GM19240 (cell line): ENCODE measurements around the gene VWA7.

Experiments
- DNase-seq: peaks from one replicate; pipeline ENCODE4 v3.0.0; 2011; ENCODE audit warnings: low spot score; ENCODE audit not compliant: insufficient read length

VWA7 gene

DNA sequence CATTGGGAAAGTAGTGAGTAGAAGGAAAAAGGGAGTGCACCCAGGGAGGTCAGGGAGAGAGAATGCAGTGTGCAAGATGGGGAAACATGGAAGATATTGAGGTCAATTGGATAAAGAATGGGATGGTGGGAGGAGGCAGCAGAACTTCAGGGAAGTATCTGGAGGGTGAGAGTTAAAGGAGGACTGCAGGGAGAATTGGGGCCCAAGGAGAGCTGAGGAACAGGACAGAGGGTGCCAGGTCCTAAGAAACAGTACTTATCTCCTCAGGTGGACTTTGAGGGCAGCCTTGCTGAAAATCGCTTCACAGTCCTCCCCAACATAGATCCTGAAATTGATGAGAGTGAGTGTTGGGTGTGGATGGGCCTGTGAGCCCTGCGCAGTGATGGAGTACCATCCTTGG lies 18.8 kb downstream of the VWA7 start:
- no peak for DNase-seq

DNA sequence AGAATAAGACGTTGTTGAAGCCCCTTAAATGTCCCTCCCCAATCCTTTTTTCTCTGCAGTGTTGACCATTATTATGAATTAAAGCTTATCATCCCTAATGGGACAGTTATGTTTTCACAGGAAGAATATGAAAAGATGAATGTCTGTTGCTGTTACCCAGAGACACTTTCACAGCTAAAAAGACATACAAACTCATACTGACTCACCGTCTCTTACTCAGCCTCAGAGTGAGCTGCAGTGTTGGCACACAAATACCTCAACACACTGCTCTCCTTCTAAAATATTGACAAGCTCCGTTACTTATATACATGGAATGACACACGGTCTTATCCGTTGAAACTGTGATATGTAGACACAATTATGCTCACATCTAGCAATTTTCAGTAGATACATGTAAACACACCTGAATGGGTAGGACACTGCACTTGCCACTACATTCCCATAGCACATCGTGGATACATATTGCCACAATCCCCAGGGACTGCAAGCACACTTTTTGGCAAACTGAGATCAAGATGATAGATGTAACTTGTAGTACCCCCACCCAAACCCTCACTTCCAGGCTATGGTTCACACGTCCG lies 24.3 kb downstream of the VWA7 start:
- no peak for DNase-seq

DNA sequence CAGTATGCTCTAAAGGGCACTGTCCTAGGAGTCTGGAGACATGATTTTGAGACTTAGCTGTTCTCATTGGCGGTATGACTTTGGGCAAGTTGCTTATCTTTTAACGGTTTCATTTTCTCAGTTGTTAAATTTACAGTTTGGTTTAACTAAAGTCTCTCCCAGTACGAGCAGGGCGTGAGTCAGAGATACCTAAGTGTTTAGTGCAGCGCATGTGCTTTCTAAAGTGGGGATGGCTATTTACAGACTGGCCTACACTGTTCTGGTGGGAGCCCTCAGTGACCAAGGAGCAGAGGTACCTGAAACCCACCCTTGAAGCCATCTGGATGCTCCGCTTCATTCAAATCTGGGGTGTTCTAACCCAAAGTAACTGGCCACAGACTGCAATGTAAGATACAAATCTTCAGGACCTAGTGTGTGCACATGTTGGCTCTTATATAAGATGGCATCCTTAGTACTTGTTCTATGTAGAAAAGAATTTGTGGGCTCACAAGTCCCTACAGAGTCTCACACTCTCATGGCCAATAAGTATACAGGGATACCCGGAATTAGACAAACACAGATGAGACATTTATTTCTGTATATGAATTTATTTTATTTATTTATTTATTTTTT lies 26.6 kb downstream of the VWA7 start:
- no peak for DNase-seq

DNA sequence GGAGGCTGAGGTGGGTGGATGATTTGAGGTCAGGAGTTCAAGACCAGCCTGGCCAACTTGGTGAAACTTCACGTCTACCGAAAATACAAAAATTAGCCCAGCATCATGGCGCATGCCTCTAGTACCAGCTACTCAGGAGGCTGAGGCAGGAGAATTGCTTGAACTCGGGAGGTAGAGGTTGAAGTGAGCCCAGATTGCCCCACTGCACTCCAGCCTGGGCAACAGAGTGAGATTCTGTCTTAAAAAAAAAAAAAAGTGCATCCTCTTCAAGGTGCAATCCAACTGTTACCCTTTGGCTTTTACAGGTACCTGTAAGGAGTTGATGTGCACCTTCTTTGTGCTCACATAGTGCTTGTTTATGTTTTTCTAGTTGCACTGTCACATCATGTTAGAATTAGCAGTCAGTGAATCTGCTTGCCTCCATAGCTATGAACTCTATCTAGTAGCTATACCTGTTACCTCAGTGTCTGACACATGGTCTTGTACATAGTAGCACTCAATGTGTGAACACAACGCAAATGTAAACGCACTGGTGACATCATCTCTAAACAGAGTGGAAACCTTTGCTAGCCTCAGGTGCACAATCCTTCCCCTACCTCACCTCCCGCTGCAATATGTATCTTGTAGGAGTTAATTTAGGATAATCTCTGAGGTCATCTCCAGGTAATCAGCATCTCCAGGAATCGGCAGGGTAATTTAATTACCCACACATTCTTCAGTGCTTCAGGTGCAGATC lies 27.7 kb downstream of the VWA7 start:
- no peak for DNase-seq

DNA sequence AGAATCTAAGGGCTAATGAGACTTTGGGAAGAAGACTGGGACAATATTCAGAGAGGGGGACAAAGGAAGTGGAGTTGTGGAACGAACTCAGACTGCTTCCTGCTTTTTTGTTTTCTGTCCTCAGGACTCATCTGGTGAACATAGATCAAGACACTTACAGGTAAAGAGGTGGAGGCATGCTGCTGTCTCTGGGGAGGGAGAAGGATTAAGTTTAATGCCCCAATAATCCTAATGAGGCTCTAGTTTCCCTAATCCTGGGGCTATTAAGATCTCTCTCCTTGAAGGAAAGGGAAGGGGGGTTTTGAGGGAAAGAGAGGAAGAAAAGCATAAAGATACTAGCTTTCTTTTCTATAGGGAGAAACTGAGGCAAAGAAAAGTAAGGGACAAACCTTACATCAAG lies 32.7 kb downstream of the VWA7 start:
- no peak for DNase-seq

DNA sequence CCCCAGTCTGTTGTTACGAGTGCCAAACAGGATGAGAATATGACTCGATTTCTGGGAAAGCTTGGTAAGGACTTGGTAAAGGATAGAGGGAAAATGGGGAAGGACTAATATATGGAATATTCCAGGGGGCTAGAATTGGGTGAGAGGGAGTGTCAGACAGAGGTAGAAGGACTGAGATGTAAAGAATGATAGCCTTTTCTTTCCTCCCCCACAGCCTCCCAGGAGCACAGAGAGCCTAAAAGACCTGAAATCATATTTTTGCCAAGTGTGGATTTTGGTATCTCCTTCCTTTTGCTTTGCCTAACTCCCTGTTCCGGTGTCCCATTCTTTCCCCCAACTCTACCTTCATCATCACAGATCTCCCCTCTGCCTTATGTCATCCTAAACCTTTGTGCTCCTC lies 34.2 kb downstream of the VWA7 start:
- DNase-seq = no peak

DNA sequence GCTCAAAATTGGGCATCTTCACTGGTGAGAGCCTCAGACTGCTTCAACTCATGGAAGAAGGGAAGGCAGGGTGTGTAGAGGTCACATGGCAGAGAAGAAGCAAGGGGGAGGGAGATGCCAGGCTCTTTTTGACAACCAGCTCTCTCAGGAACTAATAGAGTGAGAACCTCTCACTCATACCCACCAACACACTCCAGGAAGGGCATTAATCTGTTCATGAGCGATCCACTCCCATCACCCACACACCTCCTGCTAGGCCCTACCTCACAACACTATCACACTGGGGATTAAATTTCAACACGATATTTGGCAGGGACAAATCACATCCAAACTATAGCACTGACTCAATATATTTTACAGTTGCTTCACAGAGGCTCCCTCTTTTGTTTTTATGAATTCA lies 35.3 kb downstream of the VWA7 start:
- no peak for DNase-seq

DNA sequence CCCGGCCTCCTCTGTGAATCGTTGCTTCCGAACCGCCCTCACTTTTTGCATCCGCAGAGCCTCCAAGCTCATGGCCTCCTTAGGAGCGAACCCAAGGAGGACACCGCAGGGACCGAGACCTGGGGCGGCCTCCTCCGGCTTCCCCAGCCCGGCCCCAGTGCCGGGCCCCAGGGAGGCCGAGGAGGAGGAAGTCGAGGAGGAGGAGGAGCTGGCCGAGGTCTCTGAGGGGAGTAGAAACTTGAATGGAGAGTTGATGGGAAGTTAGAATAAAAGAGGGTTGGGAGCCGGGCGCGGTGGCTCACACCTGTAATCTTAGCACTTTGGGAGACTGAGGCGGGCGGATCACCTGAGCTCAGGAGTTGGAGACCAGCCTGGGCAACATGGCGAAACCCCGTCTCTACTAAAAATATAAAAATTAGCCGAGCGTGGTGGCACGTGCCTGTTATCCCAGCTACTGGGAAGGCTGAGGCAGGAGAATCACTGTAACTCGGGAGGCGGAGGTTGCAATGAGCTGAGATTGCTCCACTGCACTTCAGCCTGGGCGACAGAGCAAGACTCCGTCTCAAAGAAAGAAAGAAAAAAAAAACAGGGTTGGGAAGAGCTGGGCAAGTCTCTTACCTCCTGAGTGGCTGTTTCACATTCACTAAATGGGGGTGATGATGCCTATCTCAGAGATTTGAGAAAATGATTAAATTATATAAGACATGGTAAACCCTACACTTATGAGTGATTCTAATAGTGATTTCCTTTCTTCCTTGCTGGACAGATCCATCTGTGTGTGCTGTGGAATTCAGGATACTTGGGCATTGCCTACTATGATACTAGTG lies 36.5 kb downstream of the VWA7 start:
- no peak for DNase-seq

DNA sequence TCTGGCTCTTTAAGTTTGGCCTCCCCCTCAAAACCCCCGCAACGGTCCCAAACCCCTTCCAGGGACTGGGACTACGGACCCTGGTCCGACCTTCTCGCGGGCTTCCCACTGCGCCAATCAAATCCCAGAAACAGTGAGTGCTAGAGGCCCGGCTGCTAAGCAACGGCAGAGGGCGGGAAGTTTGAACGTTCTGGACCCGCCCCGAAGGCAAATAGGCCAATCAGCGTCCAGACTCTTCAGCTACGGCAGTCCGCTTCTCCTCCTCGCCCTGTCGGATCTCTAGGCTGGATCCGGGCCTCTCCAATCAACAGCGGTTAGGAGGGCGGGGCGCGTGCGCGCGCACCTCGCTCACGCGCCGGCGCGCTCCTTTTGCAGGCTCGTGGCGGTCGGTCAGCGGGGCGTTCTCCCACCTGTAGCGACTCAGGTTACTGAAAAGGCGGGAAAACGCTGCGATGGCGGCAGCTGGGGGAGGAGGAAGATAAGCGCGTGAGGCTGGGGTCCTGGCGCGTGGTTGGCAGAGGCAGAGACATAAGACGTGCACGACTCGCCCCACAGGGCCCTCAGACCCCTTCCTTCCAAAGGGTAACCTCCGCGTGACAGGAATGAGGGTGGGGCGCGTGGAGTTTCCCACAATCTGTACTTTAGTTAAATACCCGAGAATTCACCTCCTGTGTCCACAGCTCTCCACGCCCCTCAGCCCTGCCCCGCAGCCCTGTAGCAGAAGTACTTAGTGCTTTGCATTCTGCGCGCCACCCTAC lies 37.3 kb downstream of the VWA7 start, which contains the start of gene MSH5:
MSH5 (plus strand) TSS at position 367 of the 758 bp plus-strand sequence. CDS start 462 bp downstream, outside the sequence.
- peak; percentile 91 for DNase-seq

DNA sequence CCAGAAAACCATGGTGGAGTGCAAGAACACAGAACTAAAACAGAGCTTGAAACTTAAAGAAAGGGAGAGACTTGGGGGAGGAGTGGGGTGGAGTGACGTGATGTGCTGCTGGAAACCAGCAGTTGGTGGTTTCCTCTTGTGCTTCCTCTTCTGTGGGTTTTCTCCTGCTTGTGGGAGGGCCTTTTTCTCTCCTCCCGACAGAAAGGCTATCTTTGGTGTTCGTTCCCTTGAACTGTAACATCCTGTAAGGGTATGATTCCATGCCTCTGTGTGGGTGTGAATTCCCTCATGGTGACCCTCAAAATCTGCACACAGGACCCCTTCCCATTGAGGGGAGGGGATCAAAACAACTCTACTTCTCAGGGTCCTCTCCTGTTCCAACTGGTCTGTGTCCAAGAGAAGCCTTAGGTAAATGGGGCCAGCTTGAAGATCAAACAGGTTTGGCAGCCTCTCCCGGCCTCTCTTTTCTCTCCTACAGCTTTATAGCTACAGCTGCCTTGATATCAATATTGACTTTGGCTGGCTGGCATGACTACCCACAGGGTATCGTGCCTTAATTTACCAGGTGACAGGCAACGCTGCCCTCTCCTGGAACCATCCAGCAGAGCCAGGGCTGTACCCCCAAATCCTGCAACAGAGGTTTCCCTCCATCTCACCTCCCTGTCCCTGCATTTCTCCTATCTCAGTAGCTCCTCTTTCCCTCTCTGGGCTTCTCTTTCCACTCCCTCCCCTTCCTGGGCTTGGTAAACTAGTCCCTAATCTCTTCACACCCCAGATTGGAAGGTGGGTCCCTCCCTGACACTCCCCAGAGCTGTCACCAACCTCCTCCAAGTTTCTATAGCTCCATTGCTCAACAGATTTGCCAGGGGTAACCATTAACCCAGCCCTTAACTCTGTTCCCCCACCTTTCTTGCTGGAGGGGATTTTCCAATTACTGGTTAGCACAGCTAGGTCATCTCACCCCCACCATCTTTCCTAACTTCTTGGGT lies 38.8 kb downstream of the VWA7 start:
- DNase-seq = peak; percentile 39

DNA sequence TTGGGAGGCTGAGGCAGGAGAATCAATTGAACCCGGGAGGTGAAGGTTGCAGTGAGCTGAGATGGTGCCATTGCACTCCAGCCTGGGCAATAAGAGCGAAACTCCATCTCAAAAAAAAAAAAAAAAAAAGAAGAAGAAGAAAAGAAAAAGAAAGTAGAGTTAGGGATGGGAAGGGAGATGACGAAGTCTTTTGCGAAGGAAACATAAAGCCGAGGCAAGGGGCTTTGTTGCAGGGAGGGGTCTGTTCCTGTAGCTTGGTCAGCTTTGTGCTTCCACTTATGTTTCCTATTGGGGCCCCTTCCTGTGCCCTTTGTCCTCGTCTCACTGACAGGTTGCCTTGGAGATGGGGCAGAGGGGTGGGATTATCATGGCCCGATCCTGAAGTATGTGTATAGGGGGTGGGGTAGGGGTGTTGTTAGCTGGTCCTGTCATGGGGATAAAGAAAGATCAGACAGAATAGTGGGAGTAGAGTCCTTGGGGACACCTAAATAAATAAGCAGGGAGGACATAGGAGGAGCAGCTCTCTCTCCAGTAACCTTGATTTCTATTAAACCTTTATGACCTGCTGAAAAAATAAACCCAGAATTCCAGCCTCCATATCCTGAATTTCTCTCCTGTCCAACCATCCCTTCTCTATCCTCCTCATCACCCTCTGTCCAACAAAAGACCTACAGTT lies 39.7 kb downstream of the VWA7 start:
- DNase-seq = no peak

DNA sequence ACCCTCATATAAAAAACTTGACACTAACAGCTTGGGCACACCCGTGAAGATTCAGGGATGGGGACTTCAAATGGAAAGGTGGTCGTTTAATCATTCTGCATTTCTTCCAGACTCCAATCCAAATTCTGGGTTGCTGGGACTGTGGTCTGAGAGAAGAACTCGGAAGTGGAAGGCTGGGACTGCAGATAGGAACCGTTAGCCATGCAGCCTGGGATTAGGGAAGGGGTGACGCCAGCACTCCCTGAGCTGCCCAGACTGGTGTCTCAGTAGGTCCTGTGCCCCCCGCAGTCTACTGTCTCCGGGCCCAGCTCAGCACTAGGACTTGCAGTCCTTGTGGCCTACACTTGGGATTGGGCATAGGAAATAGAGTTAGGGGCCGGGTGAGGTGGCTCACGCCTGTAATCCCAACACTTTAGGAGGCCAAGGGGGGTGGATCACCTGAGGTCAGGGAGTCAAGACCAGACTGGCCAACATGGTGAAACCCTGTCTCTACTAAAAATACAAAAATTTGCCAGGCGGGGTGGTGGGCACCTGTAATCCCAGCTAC lies 40.3 kb downstream of the VWA7 start:
- DNase-seq = no peak

DNA sequence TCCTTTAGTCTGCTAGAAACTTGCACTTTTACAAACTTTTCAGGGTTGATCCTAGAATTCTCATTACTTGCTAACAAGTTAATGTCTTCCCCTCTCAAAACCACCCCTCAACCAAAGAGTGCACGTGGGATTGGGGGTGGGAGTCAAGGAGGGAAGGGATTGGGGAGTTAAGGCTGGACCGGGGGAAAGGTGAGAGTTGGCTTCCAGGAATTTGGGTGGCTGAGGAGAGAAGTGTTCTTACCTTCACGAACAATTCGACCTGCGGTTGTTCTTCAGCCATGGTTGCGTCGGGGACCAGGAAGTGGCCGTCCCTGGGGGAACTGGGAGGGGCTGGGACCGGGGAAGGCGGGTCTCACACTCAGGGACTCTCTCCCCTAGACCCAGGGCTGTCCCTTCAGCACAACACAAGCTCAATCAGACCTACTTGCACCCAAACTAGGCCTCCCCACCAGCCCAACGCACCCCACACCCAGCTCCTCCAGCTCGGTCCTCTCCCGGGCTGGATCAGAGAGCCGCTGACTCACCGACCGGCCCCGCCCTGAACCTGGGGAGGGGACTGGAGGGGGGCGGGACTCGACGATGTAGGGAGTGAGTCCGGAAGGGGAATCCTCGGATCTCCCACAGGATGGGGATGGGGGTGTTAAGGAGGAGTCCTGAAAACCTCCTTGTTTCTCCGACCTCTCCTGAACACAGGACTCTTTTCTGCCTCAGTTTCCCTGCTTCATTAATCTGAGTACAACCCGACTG lies 40.9 kb downstream of the VWA7 start, which contains the start of gene CLIC1:
CLIC1 (minus strand) TSS at position 510 of the 747 bp plus-strand sequence; CDS start at position 280, 230 bp downstream.
- DNase-seq = no peak

DNA sequence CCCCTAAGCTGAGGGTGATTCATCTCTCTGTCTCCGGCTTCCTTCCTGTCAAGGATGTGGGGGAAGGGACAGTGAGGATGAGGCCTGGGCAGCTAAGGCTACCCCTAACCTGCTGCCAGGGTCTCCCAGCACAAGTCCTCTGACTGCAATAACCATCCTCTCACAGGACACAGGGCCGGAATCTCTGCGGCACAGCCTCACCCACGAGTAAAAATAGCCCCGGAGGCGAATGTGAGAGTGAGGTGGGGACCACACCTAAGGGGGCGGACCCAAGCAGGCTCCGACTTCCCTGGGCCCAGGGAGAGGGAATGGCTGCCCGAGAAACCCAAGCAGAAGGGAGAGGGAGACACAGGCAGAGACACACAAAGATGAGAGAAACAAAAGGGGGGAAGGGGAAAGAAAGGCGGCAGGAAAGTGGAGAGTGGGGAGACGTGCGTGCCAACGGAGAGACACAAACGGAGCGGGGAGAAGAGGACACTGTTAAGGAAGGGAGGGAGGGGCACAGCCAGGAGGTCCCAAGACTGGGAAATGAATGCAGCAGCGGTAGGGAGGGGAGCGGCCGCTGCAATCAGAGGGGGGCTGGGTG lies 42.2 kb downstream of the VWA7 start:
- DNase-seq = peak; percentile 76

DNA sequence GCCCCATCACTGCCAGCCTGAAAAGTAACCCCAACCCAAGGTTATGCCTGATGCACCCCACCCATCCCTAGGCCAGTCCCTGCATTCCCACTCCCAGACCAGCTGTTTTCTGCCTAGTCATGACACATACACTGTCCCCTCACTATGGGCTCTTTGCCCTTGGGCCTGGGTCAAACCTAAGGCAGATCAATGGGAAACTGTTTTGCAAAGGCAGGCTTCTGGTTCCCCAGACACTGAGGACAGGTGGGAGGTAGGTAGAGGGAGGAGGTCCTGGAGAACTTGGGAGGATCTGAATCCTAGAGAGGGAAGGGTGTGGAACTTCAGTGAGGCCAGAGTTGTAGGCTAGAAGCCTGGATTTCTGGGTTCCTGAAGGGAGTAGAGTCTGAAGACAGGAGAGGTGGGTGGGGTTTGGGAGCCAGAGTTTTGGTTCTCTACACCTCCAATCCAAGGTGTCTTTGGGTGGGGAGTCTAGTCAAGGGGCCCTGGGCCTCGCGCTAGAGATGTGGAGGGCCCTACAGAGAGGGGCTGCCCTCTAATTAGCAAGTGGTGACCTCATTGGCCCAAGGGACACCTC lies 42.8 kb downstream of the VWA7 start:
- no peak for DNase-seq

DNA sequence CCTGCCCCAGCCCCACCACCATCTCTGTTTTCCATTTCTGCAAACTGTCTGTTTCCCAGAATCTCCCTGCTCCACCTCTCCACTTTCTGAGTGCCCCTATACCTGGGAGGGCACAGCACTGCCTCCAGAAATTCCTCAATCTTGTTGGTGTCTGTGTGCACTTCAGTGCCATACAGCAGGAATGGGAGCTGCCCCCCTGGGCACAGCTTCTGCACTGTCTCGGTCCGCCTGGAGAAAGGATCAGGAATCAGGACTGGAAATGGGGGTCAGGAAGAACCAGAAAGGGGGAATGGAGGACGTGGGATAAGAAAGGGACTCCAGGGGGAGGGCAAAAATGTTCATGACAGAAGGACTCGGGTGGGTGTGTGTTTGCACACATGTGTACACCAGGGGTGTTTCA lies 43.4 kb downstream of the VWA7 start:
- DNase-seq = no peak

DNA sequence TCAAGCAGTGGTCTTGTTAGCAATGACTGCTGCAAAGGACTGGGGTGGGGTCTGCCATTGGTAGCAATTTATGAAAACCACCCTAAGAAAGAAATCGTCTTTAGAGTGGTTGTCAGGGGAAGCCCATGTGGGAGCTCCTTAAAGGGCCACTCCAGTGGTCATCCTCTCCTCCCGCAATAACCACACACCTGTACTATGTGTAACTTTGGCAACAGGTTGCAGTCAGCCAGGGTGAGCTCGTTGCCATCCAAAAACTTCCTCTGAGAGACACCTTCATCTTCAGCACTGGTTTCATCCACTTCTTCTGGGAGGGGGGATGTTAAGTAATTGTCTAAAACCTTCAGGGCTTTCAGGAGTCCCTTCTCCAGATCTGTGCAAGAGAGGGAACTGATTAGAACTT lies 45.1 kb downstream of the VWA7 start:
- no peak for DNase-seq
